Inflammatory macrophage treated with lipopolysaccharide for 1 hour (primary cell): ENCODE measurements around the gene FOCAD.

Experiments
- DNase-seq, 2 donors: peaks; one replicate each; pipeline ENCODE4 v3.0.0-alpha.2; 2020 to 2022

FOCAD gene

GRCh38 chr9:20791682-20792081 lies 107.6 kb downstream of the FOCAD start:
- DNase-seq = no peak

GRCh38 chr9:20804489-20805250 lies 120.6 kb downstream of the FOCAD start:
- DNase-seq = peak in 1 of 2 donors; percentile 16

- no peak for DNase-seq
Observed at GRCh38 chr9:20805766-20806165, 121.7 kb downstream of the FOCAD start.

GRCh38 chr9:20808002-20808401 lies 123.9 kb downstream of the FOCAD start:
- DNase-seq = no peak

GRCh38 chr9:20811872-20812271 lies 127.8 kb downstream of the FOCAD start:
- DNase-seq = peak; percentile 0 to 2

- DNase-seq = no peak
Observed at GRCh38 chr9:20815923-20816703, 132.1 kb downstream of the FOCAD start.

- no peak for DNase-seq
Observed at GRCh38 chr9:20823051-20823450, 139.0 kb downstream of the FOCAD start.

- DNase-seq = no peak
Observed at GRCh38 chr9:20831028-20831427, 147.0 kb downstream of the FOCAD start.

- no peak for DNase-seq
Observed at GRCh38 chr9:20832775-20833174, 148.7 kb downstream of the FOCAD start.

GRCh38 chr9:20835377-20836286 lies 151.6 kb downstream of the FOCAD start:
- DNase-seq = peak; percentile 17 to 47

GRCh38 chr9:20837166-20837565 lies 153.1 kb downstream of the FOCAD start:
- DNase-seq = no peak

GRCh38 chr9:20838218-20838617 lies 154.2 kb downstream of the FOCAD start:
- no peak for DNase-seq

GRCh38 chr9:20844916-20845315 lies 160.9 kb downstream of the FOCAD start:
- peak in 1 of 2 donors; percentile 12 for DNase-seq

- no peak for DNase-seq
Observed at GRCh38 chr9:20848490-20848889, 164.4 kb downstream of the FOCAD start.

- no peak for DNase-seq
Observed at GRCh38 chr9:20853866-20854265, 169.8 kb downstream of the FOCAD start.

GRCh38 chr9:20854444-20854843 lies 170.4 kb downstream of the FOCAD start:
- DNase-seq = no peak

- no peak for DNase-seq
Observed at GRCh38 chr9:20863945-20864344, 179.9 kb downstream of the FOCAD start.

- DNase-seq = peak in 1 of 2 donors; percentile 67
Observed at GRCh38 chr9:20865347-20865746, 181.3 kb downstream of the FOCAD start.

- no peak for DNase-seq
Observed at GRCh38 chr9:20870115-20870514, 186.1 kb downstream of the FOCAD start.

GRCh38 chr9:20872340-20872977 lies 188.4 kb downstream of the FOCAD start:
- peak in 1 of 2 donors; percentile 16 for DNase-seq

- no peak for DNase-seq
Observed at GRCh38 chr9:20873240-20873865, 189.3 kb downstream of the FOCAD start.

- no peak for DNase-seq
Observed at GRCh38 chr9:20880271-20880670, 196.2 kb downstream of the FOCAD start.
